HG03571 (cell line): ENCODE data around the gene VSTM4.
A peak's percentile ranks its signal among the peaks of the same experiment; 100 is the strongest.

Experiments used
- ATAC-seq: cut with Tn5 transposase; IDR thresholded peaks from one replicate; pipeline ENCODE4 v1.9.1; 2021; ENCODE audit not compliant: unreplicated experiment

VSTM4 gene

GRCh38 chr10:49115015-49115795 lies at the start of gene VSTM4:
TSS of gene VSTM4 (minus strand) at chr10:49115522. CDS start at chr10:49115485, 37 bp downstream.
- ATAC-seq: no peak

- peak; percentile 78 for ATAC-seq
These were observed 49.4 kb upstream of the VSTM4 start for GRCh38 chr10:49164559-49165188.

GRCh38 chr10:49163741-49164140 lies 48.4 kb upstream of the VSTM4 start:
- no peak for ATAC-seq

GRCh38 chr10:49162761-49163310 lies 47.5 kb upstream of the VSTM4 start:
- no peak for ATAC-seq

- no peak for ATAC-seq
These were observed 46.7 kb upstream of the VSTM4 start for GRCh38 chr10:49162063-49162462.

- no peak for ATAC-seq
These were observed 46.2 kb upstream of the VSTM4 start for GRCh38 chr10:49161411-49161997.

GRCh38 chr10:49160814-49161213 lies 45.5 kb upstream of the VSTM4 start:
- ATAC-seq: no peak

- no peak for ATAC-seq
These were observed 44.8 kb upstream of the VSTM4 start for GRCh38 chr10:49160110-49160509.

GRCh38 chr10:49158915-49159314 lies 43.6 kb upstream of the VSTM4 start:
- no peak for ATAC-seq

- no peak for ATAC-seq
These were observed 43.1 kb upstream of the VSTM4 start for GRCh38 chr10:49158404-49158803.

- ATAC-seq: no peak
These were observed 41.9 kb upstream of the VSTM4 start for GRCh38 chr10:49157229-49157628.

- ATAC-seq: no peak
These were observed 39.3 kb upstream of the VSTM4 start for GRCh38 chr10:49154641-49155040.

- ATAC-seq: no peak
These were observed 38.6 kb upstream of the VSTM4 start for GRCh38 chr10:49153971-49154370.

- no peak for ATAC-seq
These were observed 37.8 kb upstream of the VSTM4 start for GRCh38 chr10:49153115-49153514.

- no peak for ATAC-seq
These were observed 37.3 kb upstream of the VSTM4 start for GRCh38 chr10:49152663-49153062.

GRCh38 chr10:49152037-49152436 lies 36.7 kb upstream of the VSTM4 start:
- ATAC-seq: no peak

- ATAC-seq: no peak
These were observed 36.2 kb upstream of the VSTM4 start for GRCh38 chr10:49151481-49151880.

- ATAC-seq: no peak
These were observed 35.7 kb upstream of the VSTM4 start for GRCh38 chr10:49151025-49151445.

- no peak for ATAC-seq
These were observed 35.1 kb upstream of the VSTM4 start for GRCh38 chr10:49150426-49150825.

GRCh38 chr10:49149881-49150280 lies 34.6 kb upstream of the VSTM4 start:
- no peak for ATAC-seq

GRCh38 chr10:49144058-49144720 lies 28.9 kb upstream of the VSTM4 start:
- no peak for ATAC-seq
